GM13977 (cell line): ENCODE results near the gene MTUS2.

Source experiments
- DNase-seq: peaks from one replicate; pipeline ENCODE4 v3.0.0; 2012; ENCODE audit warnings: low spot score
- in situ Hi-C: fragments of 300-500 bp; cut with MboI; formaldehyde crosslinking; loops from one replicate; pipeline ENCODE4 v1.12.0; 2022; ENCODE audit warnings: low sequenced_read_pairs, low pct_unique_long_range_greater_than_20kb, mixed read lengths, inconsistent platforms; ENCODE audit not compliant: unreplicated experiment
- TF ChIP-seq, protein P1 (sequence below): IDR thresholded peaks from 2 replicates; pipeline ENCODE4 v1.5.1; 2012; ENCODE audit warnings: mild to moderate bottlenecking, control low read depth; ENCODE audit not compliant: insufficient read depth; ENCODE audit errors: extremely low read depth, missing control alignments

The MTUS2 gene

DNA sequence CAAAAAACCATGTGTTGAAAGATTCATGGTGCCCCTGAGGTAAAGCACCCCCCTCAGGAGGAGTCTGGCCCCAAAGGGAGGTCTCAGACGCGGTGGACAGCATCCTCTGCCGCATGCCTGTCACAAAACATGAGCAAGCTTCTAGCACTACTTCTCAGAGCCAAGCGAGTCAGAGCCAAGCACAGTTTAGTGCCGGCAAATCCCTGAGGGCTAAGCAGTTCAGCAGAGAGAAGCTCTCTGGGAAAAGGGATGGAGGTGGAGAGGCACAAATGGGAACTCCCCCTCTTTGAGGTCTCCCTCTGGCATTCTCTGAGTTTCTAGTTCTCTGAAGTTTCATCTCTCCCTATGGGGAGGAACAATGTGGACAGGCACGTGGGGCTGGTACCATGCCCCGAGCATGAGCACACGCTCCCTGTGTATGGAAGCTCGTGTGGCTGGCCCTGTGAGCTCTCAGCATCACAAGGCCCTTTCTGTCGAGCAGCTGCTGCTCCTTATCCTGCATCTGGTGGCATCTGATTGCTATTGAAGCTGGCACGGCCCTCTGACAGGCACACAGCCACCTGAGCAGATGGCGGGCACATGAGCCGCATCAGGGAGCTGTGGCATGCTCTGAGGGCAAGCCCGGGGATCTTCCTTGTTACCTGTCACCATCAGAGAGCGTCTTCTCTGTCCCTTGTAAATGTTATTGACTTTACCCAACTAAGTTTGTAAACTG is 450.3 kb downstream of the MTUS2 start:
- in situ Hi-C loops, result no loop called here
- TF ChIP-seq, protein P1, sequence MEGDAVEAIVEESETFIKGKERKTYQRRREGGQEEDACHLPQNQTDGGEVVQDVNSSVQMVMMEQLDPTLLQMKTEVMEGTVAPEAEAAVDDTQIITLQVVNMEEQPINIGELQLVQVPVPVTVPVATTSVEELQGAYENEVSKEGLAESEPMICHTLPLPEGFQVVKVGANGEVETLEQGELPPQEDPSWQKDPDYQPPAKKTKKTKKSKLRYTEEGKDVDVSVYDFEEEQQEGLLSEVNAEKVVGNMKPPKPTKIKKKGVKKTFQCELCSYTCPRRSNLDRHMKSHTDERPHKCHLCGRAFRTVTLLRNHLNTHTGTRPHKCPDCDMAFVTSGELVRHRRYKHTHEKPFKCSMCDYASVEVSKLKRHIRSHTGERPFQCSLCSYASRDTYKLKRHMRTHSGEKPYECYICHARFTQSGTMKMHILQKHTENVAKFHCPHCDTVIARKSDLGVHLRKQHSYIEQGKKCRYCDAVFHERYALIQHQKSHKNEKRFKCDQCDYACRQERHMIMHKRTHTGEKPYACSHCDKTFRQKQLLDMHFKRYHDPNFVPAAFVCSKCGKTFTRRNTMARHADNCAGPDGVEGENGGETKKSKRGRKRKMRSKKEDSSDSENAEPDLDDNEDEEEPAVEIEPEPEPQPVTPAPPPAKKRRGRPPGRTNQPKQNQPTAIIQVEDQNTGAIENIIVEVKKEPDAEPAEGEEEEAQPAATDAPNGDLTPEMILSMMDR, result no peak
- DNase-seq, result no peak

- DNase-seq, result no peak
- TF ChIP-seq, protein P1, result no peak
- in situ Hi-C loops, result no loop called here
Measured at GRCh38 chr13:29271606-29272005, 451.5 kb downstream of the MTUS2 start.

DNA sequence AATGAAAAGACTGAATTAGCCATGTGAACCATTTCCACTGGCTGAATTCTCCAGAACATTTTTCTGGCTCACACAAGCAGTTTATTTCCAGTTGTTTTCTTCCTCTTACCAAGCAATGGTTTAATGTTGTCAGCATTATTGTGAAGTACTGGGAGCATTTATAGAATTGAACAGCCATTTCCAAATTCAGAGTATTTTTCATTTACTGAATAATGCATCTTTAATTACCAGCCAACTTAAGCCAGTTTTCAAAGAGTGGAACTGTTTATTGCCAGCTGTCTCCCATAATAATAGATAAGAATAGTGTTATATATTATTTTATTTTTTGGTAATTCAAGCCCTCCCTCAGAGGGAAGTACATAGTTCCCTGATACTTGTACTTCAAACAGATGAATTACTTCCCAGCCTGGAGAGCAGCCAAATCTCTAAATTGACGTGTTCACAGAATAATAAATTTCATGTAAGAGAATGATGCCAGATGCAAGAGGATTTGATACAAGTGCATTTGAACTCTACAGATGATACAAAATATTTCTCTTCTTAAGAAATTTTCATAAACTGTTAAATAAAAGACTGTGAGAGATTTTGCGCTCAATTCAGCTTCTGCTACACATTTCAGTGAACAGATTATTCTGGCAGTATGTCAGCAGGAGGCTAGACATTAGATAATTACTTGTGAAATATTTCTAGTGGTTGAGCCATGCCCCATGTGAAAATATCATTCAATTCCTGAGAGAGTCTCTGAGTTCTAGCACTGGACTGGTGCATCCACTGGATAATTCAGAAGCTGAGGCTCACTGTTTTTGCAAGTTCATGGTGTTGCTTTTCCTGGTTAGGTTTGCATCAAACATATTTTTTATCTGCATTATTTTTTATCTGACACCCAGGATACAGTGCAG is 459.5 kb downstream of the MTUS2 start:
- in situ Hi-C loops, result no loop called here
- TF ChIP-seq, protein P1, result no peak
- DNase-seq, result no peak

GRCh38 chr13:29281932-29282495 is 461.9 kb downstream of the MTUS2 start:
- DNase-seq, result no peak
- in situ Hi-C loops, result no loop called here
- TF ChIP-seq, protein P1, result no peak

- in situ Hi-C loops, result no loop called here
- TF ChIP-seq, protein P1, result no peak
- no peak for DNase-seq
Measured at GRCh38 chr13:29284726-29285125, 464.6 kb downstream of the MTUS2 start.

DNA sequence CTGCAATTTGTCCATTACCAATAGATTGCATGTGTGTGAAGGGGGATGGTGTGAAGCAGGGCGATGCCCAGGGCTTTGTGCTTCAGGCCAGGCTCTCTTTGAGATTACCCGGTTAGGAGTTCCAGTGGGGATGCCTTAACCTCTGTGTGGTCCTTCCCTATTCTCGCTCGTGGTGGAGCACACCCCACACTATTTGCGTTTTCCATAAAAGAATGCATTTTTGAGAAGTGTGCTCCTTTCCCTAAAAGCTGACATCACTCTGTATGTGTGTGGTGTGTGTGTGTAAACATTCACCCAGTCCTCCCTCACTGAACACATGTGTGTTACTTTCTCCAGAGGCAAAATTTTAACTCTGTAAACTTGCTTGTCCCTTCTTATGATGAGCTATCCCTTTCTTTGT is 467.1 kb downstream of the MTUS2 start:
- no peak for DNase-seq
- in situ Hi-C loops, result no loop called here
- TF ChIP-seq, protein P1, result no peak
